GM18505 (cell line): ENCODE data around the gene CAST.

Experiments
- ATAC-seq: cut with Tn5 transposase; IDR thresholded peaks from one replicate; pipeline ENCODE4 v1.9.1; 2021; ENCODE audit not compliant: unreplicated experiment
- POLR2A ChIP-seq: IDR thresholded peaks from 4 replicates; pipeline ENCODE4 v1.6.1; 2011; ENCODE audit warnings: borderline replicate concordance; ENCODE audit not compliant: insufficient read depth, insufficient read length; ENCODE audit errors: extremely low read depth

The CAST gene

GRCh38 chr5:96668725-96669124, 6.5 kb downstream of the CAST start:
- ATAC-seq: no peak
- TF ChIP-seq POLR2A: no peak

- TF ChIP-seq POLR2A: no peak
- ATAC-seq: no peak
These were observed 7.7 kb downstream of the CAST start for GRCh38 chr5:96669909-96670308.

- TF ChIP-seq POLR2A: no peak
- ATAC-seq: no peak
These were observed 9.3 kb downstream of the CAST start for GRCh38 chr5:96671441-96671840.

DNA sequence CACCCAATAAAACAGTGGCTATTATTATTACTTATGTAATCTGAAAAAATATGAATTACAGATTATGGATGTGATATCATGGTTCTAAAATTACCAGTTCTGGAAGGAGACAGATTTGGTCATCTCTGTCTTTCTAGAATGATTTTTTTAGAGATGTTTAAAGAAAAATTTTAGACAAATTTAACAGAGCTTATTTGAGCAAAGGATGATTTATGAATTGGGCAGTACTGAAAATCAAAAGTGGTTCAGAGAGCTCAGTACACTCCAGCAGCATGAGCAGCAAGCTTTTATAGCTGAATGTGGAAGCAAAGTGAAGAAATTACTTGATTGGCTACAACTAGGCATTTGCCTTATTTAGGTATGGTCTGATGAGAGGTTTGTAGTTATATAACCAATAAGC, 11.0 kb downstream of the CAST start:
- ATAC-seq: no peak

DNA sequence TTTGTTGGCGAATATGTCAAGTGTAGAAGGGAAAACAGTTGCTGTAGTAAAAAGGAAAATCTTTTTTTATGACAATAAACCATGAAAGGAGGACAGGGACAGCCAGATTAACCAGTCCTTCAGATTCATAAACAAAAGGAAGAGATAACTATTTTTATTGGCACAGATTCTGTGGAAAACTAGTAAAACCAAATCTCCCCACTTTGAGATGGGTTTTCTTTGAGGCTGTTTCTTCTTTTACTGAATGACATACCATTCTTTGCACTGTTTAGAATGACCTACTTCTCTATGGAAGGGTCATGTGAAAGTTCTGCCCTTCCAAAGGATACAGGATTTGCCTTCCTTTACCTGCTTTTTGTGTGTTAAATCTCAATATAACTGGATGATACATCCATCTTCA, 13.7 kb downstream of the CAST start:
- no peak for ATAC-seq
- TF ChIP-seq POLR2A: no peak

More for the DNA sequence above, 11.0 kb downstream of the CAST start:
- no peak for TF ChIP-seq POLR2A

GRCh38 chr5:96677496-96677895, 15.3 kb downstream of the CAST start:
- TF ChIP-seq POLR2A: no peak
- no peak for ATAC-seq

DNA sequence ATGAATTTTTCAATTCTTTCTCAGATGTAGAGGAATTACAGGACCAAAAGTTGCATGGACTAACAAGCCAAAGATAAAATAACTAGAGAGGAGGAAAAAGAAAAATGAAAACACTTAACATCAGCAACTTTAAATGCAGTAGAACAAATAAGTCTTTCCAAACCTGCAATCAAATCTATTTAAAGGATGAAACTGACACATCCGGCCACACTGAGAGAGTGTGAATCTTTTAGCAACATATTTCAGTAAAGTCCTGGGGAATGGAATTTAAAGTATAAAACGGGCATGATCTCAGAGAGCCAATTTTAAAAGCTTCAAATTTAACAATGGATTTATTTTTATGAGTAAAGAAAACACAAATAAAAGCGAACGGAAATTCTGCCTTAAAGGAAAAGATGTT, 17.1 kb downstream of the CAST start:
- no peak for TF ChIP-seq POLR2A
- ATAC-seq: no peak

GRCh38 chr5:96680759-96681470, 18.7 kb downstream of the CAST start:
- no peak for TF ChIP-seq POLR2A
- ATAC-seq: no peak

DNA sequence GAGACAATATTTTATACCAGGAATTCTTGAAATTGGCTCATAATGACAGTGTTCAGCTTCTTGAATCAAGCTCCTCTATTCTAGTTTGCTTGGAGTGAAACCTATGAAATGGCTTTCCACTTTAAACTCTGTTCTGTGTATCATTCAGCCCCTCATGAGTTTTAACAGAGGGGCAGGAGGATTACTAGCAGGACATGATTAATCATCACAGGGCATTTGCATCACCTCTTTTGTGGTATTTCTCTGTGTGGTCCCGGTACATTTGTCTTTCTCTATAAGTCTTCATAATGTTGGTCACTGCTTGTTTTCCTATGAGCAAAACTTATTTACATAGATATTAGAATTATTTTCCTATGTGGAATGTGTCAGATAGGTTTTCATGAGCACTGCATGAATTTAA, 21.2 kb downstream of the CAST start:
- no peak for ATAC-seq
- TF ChIP-seq POLR2A: no peak

DNA sequence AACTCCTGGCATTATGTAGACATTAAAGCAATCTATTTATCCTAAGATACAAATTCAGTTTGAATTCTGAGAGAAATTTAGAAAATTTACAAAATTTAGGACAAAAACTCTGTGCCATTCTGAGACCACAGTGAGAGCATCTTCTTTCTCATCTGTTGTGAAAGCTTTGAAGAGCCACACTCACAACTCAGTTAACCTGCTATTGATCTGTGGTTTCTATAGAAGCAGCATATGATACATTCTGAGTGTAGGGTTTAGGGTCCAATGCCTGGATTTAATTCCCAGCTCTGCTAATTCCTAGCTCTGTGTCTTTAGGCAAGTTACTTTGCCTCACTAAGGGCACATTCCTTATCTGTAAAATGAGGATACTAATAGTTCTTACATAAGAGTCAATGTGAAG, 21.6 kb downstream of the CAST start:
- TF ChIP-seq POLR2A: no peak
- no peak for ATAC-seq

DNA sequence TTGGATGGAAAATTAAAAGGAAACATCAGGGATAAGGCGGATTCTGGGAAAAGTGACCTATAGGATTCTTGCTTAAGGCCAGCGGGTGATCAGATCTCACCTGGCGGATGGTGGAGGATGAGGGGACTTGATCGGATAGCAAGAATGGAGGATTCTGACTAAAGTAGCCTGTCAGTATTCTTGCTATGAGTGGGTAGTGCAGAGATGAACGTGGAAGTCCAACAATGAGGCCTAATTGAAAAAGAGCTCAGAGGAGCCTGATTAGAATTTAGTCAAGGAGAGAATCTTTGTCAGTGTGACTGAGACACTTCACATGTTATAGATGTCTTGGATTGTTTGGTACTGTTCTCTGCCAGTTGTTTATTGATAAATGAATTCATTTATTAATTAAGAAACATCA, 24.9 kb downstream of the CAST start:
- ATAC-seq: no peak
- TF ChIP-seq POLR2A: no peak

GRCh38 chr5:96687812-96688453, 25.8 kb downstream of the CAST start:
- TF ChIP-seq POLR2A: no peak
- ATAC-seq: peak; percentile 88

- no peak for TF ChIP-seq POLR2A
- ATAC-seq: no peak
These were observed 28.7 kb downstream of the CAST start for GRCh38 chr5:96690861-96691260.

DNA sequence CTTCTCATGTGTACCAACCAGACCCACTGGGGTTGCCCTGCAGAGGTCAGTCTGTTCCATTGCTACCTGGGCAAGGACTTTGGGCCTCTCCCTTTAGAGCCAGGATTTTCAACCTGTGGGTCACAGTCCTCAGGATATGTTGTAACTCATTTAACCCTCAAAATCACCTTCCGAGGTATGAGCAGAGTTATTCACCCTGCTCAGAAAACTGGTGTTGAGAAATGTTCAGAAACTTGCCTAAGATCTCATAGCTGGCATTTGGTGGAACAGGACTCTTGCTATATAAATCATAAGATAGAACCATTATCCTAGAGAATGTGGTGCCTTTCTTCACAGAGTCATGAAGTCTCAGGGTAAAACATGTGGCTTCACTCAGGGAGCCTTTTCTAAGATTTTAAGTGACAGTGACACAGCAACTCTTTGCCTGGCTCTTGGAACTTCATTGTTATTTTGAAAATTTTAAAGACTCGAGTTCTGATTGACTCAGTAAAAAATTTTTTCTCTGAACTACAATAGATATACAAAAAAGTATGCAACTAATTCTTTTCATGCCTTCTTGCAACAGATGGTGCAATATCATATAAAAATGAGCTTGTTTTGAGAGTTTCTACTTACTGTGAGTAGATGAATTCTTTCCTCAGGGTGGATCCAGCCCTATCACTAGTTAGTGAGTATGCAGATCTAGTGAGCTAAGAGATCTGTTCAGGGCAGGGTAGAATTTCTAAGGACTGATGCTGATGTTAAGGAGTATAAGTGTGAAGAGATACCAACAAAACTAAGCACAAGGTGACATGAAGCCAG, 29.5 kb downstream of the CAST start:
- no peak for ATAC-seq
- no peak for TF ChIP-seq POLR2A
